Measurements from ENCODE around the gene CIAO1.

DNA sequence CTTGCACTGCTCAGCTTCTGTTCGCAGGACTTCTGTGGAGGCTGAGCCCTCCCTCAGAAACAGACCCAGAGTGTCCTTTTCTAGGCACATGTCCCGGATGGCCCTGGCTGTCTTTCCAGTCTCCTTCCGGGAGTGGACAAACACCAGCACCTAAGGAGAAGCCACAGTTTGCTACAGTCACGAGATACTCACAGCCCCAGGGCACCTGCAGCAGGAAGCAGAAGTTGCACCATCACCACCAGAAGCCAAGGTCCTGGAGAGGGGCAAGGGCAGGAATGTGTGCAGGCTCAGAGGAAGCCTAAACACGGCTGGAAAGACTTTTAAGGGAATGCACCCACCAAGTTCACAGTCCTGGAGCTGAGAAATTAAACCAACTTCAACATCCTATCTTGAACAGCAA, 25.7 kb downstream of the CIAO1 start:
- TF ChIP-seq, protein P1, sequence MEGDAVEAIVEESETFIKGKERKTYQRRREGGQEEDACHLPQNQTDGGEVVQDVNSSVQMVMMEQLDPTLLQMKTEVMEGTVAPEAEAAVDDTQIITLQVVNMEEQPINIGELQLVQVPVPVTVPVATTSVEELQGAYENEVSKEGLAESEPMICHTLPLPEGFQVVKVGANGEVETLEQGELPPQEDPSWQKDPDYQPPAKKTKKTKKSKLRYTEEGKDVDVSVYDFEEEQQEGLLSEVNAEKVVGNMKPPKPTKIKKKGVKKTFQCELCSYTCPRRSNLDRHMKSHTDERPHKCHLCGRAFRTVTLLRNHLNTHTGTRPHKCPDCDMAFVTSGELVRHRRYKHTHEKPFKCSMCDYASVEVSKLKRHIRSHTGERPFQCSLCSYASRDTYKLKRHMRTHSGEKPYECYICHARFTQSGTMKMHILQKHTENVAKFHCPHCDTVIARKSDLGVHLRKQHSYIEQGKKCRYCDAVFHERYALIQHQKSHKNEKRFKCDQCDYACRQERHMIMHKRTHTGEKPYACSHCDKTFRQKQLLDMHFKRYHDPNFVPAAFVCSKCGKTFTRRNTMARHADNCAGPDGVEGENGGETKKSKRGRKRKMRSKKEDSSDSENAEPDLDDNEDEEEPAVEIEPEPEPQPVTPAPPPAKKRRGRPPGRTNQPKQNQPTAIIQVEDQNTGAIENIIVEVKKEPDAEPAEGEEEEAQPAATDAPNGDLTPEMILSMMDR (IDR thresholded peaks at IDR 0.05), result no peak
- TF ChIP-seq EZH2 (IDR thresholded peaks at IDR 0.05; ENCODE audit: borderline replicate concordance, insufficient read depth, low read depth, low read length, poor library complexity, severe bottlenecking), result no peak
